T-cell (primary cell): ENCODE results near the gene SNAI1. TPM values are rescaled to one million over a fixed set of nuclear protein-coding genes. Genes with fewer than 3 reads are reported as not detected.

Experiments
- ATAC-seq, 4 experiments: fragments of 200-7000 bp in 3 of 4; fragments of 150-1000 bp in 1 of 4; cut with Tn5 transposase; replicated peaks in 1 of 4; 1 replicate in 3 of 4; 2 replicates in 1 of 4; pipeline ENCODE4 v1.10.0; 2021; ENCODE audit warnings: moderate library complexity in 3 of 4, mild to moderate bottlenecking in 2 of 4, moderate number of reproducible peaks in 1 of 4
- CTCF ChIA-PET, 2 donors: fragments of 300-600 bp; sonication (Branson Sonifier 250); formaldehyde crosslinking; loops; one replicate each; lab custom pipeline; 2022; ENCODE audit warnings: antibody characterized with exemption in 2 of 2; lab: Charles Lee
- POLR2A ChIA-PET, 2 donors: fragments of 300-600 bp; sonication (Branson Sonifier 250); formaldehyde crosslinking; loops; one replicate each; lab custom pipeline; 2022; ENCODE audit warnings: antibody characterized with exemption in 2 of 2; lab: Charles Lee
- DNase-seq, 35 experiments: peaks; one replicate each; pipeline versions ENCODE4 v3.0.0 to v3.0.0-alpha.2; 2013 to 2023
- H3K27ac ChIP-seq: one replicate; pipeline ENCODE4 v1.5.1; 2013; ENCODE audit warnings: low read length
- H3K27me3 ChIP-seq, 2 experiments: replicated peaks in 1 of 2; 1 replicate in 1 of 2; 2 replicates in 1 of 2; pipeline versions ENCODE4 v1.6.1 to v1.7.0; 2013; ENCODE audit warnings: low read length in 1 of 2, mixed read lengths in 1 of 2; ENCODE audit not compliant: control insufficient read depth in 2 of 2, insufficient read depth in 2 of 2; ENCODE audit errors: extremely low read depth in 1 of 2
- H3K36me3 ChIP-seq, 2 donors: 1 replicate in 1 of 2; 2 replicates in 1 of 2; pipeline versions ENCODE4 v1.6.1 to v1.7.0; 2013; ENCODE audit warnings: low read length in 1 of 2; ENCODE audit not compliant: control insufficient read depth in 2 of 2, insufficient read depth in 1 of 2; ENCODE audit errors: extremely low read depth in 1 of 2
- H3K4me1 ChIP-seq, 2 experiments: 1 replicate in 1 of 2; 2 replicates in 1 of 2; pipeline versions ENCODE4 v1.6.1 to v1.7.0; 2013; ENCODE audit warnings: low read length in 2 of 2, mixed read lengths in 1 of 2; ENCODE audit not compliant: insufficient read depth in 2 of 2, control insufficient read depth in 1 of 2; ENCODE audit errors: extremely low read depth in 1 of 2
- H3K4me3 ChIP-seq, 2 donors: 1 replicate in 1 of 2; 2 replicates in 1 of 2; pipeline versions ENCODE4 v1.5.1 to v1.7.0; 2013; ENCODE audit warnings: mild to moderate bottlenecking in 2 of 2, low read length in 1 of 2, moderate library complexity in 1 of 2; ENCODE audit not compliant: control insufficient read depth in 1 of 2; ENCODE audit errors: extremely low read depth in 1 of 2
- H3K9me3 ChIP-seq: 2 replicates; pipeline ENCODE4 v1.7.0; 2013
- H3K27ac Mint-ChIP-seq, 2 donors: one replicate each; pipeline ENCODE4 v1.8.0; 2020 to 2021; ENCODE audit warnings: mild to moderate bottlenecking in 2 of 2, mixed read lengths in 2 of 2
- H3K27me3 Mint-ChIP-seq, 2 donors: one replicate each; pipeline ENCODE4 v1.8.0; 2021 to 2022; ENCODE audit warnings: mixed read lengths in 2 of 2
- H3K36me3 Mint-ChIP-seq: one replicate; pipeline ENCODE4 v1.8.0; 2021; ENCODE audit warnings: mixed read lengths
- H3K4me1 Mint-ChIP-seq, 3 donors: one replicate each; pipeline ENCODE4 v1.8.0; 2020 to 2022; ENCODE audit warnings: mixed read lengths in 3 of 3, mild to moderate bottlenecking in 1 of 3
- H3K4me3 Mint-ChIP-seq, 3 donors: one replicate each; pipeline ENCODE4 v1.8.0; 2020 to 2022; ENCODE audit warnings: mild to moderate bottlenecking in 3 of 3, mixed read lengths in 3 of 3, moderate library complexity in 3 of 3
- H3K9me3 Mint-ChIP-seq, 3 donors: one replicate each; pipeline ENCODE4 v1.8.0; 2020 to 2022; ENCODE audit warnings: mixed read lengths in 3 of 3
- WGBS: methylation state at CpG from one replicate; pipeline ENCODE4 v1.1.5; 2013; ENCODE audit warnings: missing lambda C conversion rate; ENCODE audit not compliant: insufficient coverage; 5-methylcytosine and 5-hydroxymethylcytosine counted together
- total RNA-seq, 35 experiments: library from RNA in 6 of 35; stranded (reverse) in 6 of 35; fragments of 120-200 nt in 1 of 35; gene quantifications; one replicate each; pipeline versions ENCODE4 v1.2.1 to v1.2.4 and lab custom pipeline; 2013 to 2026

Gene SNAI1
- total RNA-seq, 5 donors from 2014 or later (not counting 1 experiment from before 2014, with no cell fraction given), result 0.95 to 3.1 (median 1.3) TPM

DNA sequence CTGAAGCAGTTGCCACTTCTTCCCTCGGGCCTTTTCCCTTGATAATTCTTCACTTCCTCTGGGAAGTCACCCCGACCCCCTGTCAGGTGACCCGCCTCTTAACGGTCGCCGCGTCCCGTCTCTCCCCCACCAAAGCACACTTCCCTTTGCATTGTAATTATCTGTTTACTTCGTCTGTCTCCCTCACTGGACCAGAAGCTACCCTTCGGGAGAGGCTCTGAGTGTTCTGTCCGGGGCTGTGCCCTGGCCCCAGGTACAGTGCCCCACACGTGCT, 771 bp upstream of the SNAI1 start:
- 16% methylated on average over 6 of the region's 12 CpGs for WGBS
- H3K4me3 ChIP-seq, result peak overlapping the region in 1 of 2 donors; percentile 39
- H3K4me3 Mint-ChIP-seq, result peak overlapping the region; percentile 62 to 73 (median 69)
- ATAC-seq, result no peak
- no peak overlapping the region for H3K27ac ChIP-seq
- peak overlapping the region in 1 of 2 donors; percentile 12 for H3K27ac Mint-ChIP-seq
- no peaks in the 10 kb centered on the region for H3K36me3 ChIP-seq
- DNase-seq, result no peak
- no peaks in the 10 kb centered on the region for H3K9me3 Mint-ChIP-seq
- H3K27me3 Mint-ChIP-seq, result peaks cover 0 to 3% of the 10 kb centered on the region in 2 donors
- ChIA-PET POLR2A (no interaction called here), CTCF (interaction anchor here (0.6 to 4.9 kb wide), 7 partner anchors 87 to 880 kb away, joined by 3 to 51 read pairs (median 4); no protein-coding TSS in a partner anchor)
- H3K9me3 ChIP-seq, result no peaks in the 10 kb centered on the region
- no peaks in the 10 kb centered on the region for H3K36me3 Mint-ChIP-seq
- peaks cover 29 to 32% (median 31%) of the 10 kb centered on the region in 3 donors for H3K4me1 Mint-ChIP-seq
- peaks cover 0 to 30% of the 10 kb centered on the region in 2 experiments for H3K27me3 ChIP-seq
- peaks cover 3 to 29% of the 10 kb centered on the region in 2 experiments for H3K4me1 ChIP-seq

GRCh38 chr20:49983123-49983847, 505 bp downstream of the SNAI1 start:
- Histone ChIP-seq H3K9me3 (no peaks in the 10 kb centered on the region), H3K4me3 (peak overlapping the region in 1 of 2 donors; percentile 45), H3K4me1 (peaks cover 3 to 29% of the 10 kb centered on the region in 2 experiments), H3K36me3 (no peaks in the 10 kb centered on the region), H3K27me3 (peaks cover 0 to 34% of the 10 kb centered on the region in 2 experiments), H3K27ac (no peak overlapping the region)
- H3K36me3 Mint-ChIP-seq, result no peaks in the 10 kb centered on the region
- no peaks in the 10 kb centered on the region for H3K9me3 Mint-ChIP-seq
- H3K4me3 Mint-ChIP-seq, result peak overlapping the region; percentile 43 to 73 (median 52)
- DNase-seq, result peak in 1 of 35 experiments; percentile 7
- WGBS, result 46% methylated on average over 21 of the region's 24 CpGs
- ChIA-PET CTCF (interaction anchor here in 1 of 2 donors (0.6 kb wide), 1 partner anchor 195 kb away, joined by 4 read pairs; no protein-coding TSS in a partner anchor), POLR2A (interaction anchor here in 1 of 2 donors (1.0 kb wide), 1 partner anchor 133 kb away, joined by 5 read pairs; no protein-coding TSS in a partner anchor)
- H3K27ac Mint-ChIP-seq, result peak overlapping the region; percentile 19 to 85
- H3K4me1 Mint-ChIP-seq, result peaks cover 29 to 32% (median 31%) of the 10 kb centered on the region in 3 donors
- peaks cover 0 to 3% of the 10 kb centered on the region in 2 donors for H3K27me3 Mint-ChIP-seq
- ATAC-seq, result peak in 2 of 4 experiments; percentile 2 to 17

DNA sequence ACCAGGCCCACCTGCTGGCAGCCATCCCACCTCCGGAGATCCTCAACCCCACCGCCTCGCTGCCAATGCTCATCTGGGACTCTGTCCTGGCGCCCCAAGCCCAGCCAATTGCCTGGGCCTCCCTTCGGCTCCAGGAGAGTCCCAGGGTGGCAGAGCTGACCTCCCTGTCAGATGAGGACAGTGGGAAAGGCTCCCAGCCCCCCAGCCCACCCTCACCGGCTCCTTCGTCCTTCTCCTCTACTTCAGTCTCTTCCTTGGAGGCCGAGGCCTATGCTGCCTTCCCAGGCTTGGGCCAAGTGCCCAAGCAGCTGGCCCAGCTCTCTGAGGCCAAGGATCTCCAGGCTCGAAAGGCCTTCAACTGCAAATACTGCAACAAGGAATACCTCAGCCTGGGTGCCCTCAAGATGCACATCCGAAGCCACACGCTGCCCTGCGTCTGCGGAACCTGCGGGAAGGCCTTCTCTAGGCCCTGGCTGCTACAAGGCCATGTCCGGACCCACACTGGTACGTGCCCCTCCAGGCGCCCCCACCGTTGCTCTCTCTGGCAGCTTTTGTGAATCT, 1.1 kb downstream of the SNAI1 start:
- Histone ChIP-seq H3K27me3 (peaks cover 0 to 37% of the 10 kb centered on the region in 2 experiments), H3K9me3 (no peaks in the 10 kb centered on the region), H3K27ac (no peak overlapping the region), H3K4me3 (no peak overlapping the region), H3K4me1 (peaks cover under 1 to 25% of the 10 kb centered on the region in 2 experiments), H3K36me3 (no peaks in the 10 kb centered on the region)
- ATAC-seq (no peak), DNase-seq (no peak)
- Mint-ChIP-seq H3K27me3 (peaks cover 0 to 3% of the 10 kb centered on the region in 2 donors), H3K27ac (peak overlapping the region in 1 of 2 donors; percentile 28), H3K36me3 (no peaks in the 10 kb centered on the region), H3K4me3 (peak overlapping the region in 2 of 3 donors; percentile 37 to 73), H3K4me1 (peaks cover 29 to 32% (median 31%) of the 10 kb centered on the region in 3 donors), H3K9me3 (no peaks in the 10 kb centered on the region)
- POLR2A ChIA-PET, result interaction anchor here in 1 of 2 donors (1.0 kb wide), 1 partner anchor 132 kb away, joined by 5 read pairs; no protein-coding TSS in a partner anchor
- WGBS, result 99% methylated on average over 18 of the region's 18 CpGs
- CTCF ChIA-PET, result no interaction called here

- H3K4me3 ChIP-seq, result no peak overlapping the region
- Mint-ChIP-seq H3K27ac (no peak overlapping the region), H3K27me3 (peaks cover 0 to 3% of the 10 kb centered on the region in 2 donors), H3K4me3 (peak overlapping the region in 1 of 3 donors; percentile 73), H3K4me1 (peaks cover 25 to 29% (median 26%) of the 10 kb centered on the region in 3 donors), H3K36me3 (no peaks in the 10 kb centered on the region), H3K9me3 (no peaks in the 10 kb centered on the region)
- DNase-seq (no peak), ATAC-seq (no peak)
- H3K9me3 ChIP-seq, result no peaks in the 10 kb centered on the region
- peaks cover 0 to 21% of the 10 kb centered on the region in 2 experiments for H3K4me1 ChIP-seq
- no peak overlapping the region for H3K27ac ChIP-seq
- ChIA-PET CTCF (no interaction called here), POLR2A (no interaction called here)
- H3K36me3 ChIP-seq, result no peaks in the 10 kb centered on the region
- H3K27me3 ChIP-seq, result peaks cover 0 to 38% of the 10 kb centered on the region in 2 experiments
- WGBS, result 79% methylated on average over 3 of the region's 13 CpGs
Measured at GRCh38 chr20:49984426-49985153, 1.8 kb downstream of the SNAI1 start.

DNA sequence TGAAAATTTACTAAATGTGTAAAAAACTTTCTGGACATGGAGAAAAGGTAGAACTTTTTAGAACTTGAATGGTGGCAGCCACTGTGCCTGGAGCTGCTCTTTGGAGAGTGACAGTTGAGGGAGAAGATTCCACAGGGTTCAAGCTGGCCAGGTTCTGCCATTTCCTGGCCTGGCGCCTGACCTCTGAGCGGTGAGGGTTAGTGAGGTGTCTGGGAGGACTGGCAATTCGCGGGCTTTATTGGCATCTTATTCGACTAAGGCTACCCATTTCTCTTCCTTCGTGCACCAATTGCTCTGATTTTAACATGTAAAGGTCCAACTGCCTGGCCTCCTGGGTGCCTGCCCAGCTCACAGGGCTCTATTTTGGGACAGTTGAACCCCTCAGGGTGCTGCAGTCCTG, 2.4 kb downstream of the SNAI1 start:
- peaks cover 0 to 3% of the 10 kb centered on the region in 2 donors for H3K27me3 Mint-ChIP-seq
- WGBS, result 100% methylated on average over 2 of the region's 6 CpGs
- no peak overlapping the region for H3K4me3 Mint-ChIP-seq
- Histone ChIP-seq H3K36me3 (no peaks in the 10 kb centered on the region), H3K9me3 (no peaks in the 10 kb centered on the region), H3K4me1 (peaks cover 0 to 21% of the 10 kb centered on the region in 2 experiments), H3K27ac (no peak overlapping the region), H3K4me3 (no peak overlapping the region), H3K27me3 (peaks cover 0 to 38% of the 10 kb centered on the region in 2 experiments)
- DNase-seq, result no peak
- no peak for ATAC-seq
- no peaks in the 10 kb centered on the region for H3K9me3 Mint-ChIP-seq
- H3K27ac Mint-ChIP-seq, result no peak overlapping the region
- CTCF ChIA-PET, result interaction anchor here in 1 of 2 donors (1.5 kb wide), 1 partner anchor 86 kb away, joined by 4 read pairs; no protein-coding TSS in a partner anchor
- peaks cover 20 to 23% (median 20%) of the 10 kb centered on the region in 3 donors for H3K4me1 Mint-ChIP-seq
- POLR2A ChIA-PET, result no interaction called here
- H3K36me3 Mint-ChIP-seq, result no peaks in the 10 kb centered on the region

DNA sequence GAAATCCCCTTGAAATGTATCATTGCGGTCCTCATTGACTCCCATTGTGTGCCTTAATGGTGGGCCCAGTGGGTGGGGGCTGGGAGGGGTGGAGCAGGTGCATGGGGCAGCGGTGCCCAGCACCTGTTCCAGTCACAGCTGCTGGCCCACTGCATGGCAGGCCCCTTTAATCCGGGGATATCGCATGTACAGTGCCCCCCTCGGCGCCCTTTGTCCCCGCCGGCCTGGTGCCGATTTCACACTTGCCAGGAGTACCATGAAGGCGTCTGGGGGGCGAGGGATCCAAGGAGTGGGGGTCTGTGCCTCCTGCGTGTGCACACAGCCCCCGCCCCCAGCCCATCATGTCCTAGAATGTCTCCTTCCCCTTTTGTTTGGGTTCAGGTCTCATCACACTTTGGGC, 2.8 kb downstream of the SNAI1 start:
- H3K9me3 Mint-ChIP-seq, result no peaks in the 10 kb centered on the region
- DNase-seq (no peak), ATAC-seq (no peak)
- WGBS, result 90% methylated on average over 10 of the region's 13 CpGs
- no peaks in the 10 kb centered on the region for H3K36me3 Mint-ChIP-seq
- no peak overlapping the region for H3K4me3 Mint-ChIP-seq
- Histone ChIP-seq H3K9me3 (no peaks in the 10 kb centered on the region), H3K36me3 (no peaks in the 10 kb centered on the region), H3K27ac (no peak overlapping the region), H3K27me3 (peaks cover 0 to 38% of the 10 kb centered on the region in 2 experiments), H3K4me3 (no peak overlapping the region), H3K4me1 (peaks cover 0 to 21% of the 10 kb centered on the region in 2 experiments)
- peaks cover 16 to 20% (median 17%) of the 10 kb centered on the region in 3 donors for H3K4me1 Mint-ChIP-seq
- ChIA-PET POLR2A (no interaction called here), CTCF (interaction anchor here in 1 of 2 donors (1.5 kb wide), 1 partner anchor 86 kb away, joined by 4 read pairs; no protein-coding TSS in a partner anchor)
- no peak overlapping the region for H3K27ac Mint-ChIP-seq
- H3K27me3 Mint-ChIP-seq, result peaks cover 0 to 3% of the 10 kb centered on the region in 2 donors
